HEK293 (cell line): Measurements from ENCODE around the gene RSPO4.

Experiments used
- FEZF1 ChIP-seq: fragments of 450-650 bp; formaldehyde crosslinking; IDR thresholded peaks from 2 replicates; pipeline ENCODE4 v1.5.1; 2016; ENCODE audit warnings: missing biosample characterization, missing genetic modification characterization
- ZBTB7A ChIP-seq: fragments of 450-650 bp; formaldehyde crosslinking; IDR thresholded peaks from 2 replicates; pipeline ENCODE4 v1.5.1; 2016; ENCODE audit warnings: low read depth, missing biosample characterization, missing genetic modification characterization
- ZNF133 ChIP-seq: fragments of 450-650 bp; formaldehyde crosslinking; IDR thresholded peaks from 2 replicates; pipeline ENCODE4 v1.5.1; 2016; ENCODE audit warnings: missing biosample characterization, missing genetic modification characterization
- TF ChIP-seq, protein P1 (sequence below): fragments of 450-650 bp; formaldehyde crosslinking; IDR thresholded peaks from 2 replicates; pipeline ENCODE4 v1.5.1; 2016; ENCODE audit warnings: missing biosample characterization, missing genetic modification characterization

DNA sequence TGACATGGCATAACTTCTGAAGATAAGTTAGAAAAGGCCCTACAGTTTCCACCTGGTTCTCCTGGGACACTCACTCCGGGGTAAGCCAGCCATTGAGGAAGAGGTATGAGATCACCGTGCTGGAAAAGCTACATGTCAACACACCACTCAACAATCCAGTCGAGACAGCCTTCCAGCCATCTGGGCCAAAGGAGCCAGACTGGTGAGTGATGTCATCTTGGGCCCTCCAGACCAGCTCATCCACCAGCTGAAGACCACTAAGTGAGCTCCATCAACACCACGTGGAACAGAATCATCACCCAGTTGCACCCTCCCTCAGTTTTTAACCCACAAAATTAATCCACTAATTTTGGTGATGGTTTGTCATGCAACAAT lies 32.3 kb upstream of the RSPO4 start:
- no peak for TF ChIP-seq ZBTB7A (tag by site-specific recombination)
- TF ChIP-seq, protein P1, sequence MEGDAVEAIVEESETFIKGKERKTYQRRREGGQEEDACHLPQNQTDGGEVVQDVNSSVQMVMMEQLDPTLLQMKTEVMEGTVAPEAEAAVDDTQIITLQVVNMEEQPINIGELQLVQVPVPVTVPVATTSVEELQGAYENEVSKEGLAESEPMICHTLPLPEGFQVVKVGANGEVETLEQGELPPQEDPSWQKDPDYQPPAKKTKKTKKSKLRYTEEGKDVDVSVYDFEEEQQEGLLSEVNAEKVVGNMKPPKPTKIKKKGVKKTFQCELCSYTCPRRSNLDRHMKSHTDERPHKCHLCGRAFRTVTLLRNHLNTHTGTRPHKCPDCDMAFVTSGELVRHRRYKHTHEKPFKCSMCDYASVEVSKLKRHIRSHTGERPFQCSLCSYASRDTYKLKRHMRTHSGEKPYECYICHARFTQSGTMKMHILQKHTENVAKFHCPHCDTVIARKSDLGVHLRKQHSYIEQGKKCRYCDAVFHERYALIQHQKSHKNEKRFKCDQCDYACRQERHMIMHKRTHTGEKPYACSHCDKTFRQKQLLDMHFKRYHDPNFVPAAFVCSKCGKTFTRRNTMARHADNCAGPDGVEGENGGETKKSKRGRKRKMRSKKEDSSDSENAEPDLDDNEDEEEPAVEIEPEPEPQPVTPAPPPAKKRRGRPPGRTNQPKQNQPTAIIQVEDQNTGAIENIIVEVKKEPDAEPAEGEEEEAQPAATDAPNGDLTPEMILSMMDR (tag by site-specific recombination), result no peak
- no peak for TF ChIP-seq FEZF1
- TF ChIP-seq ZNF133 (tag by site-specific recombination), result no peak
